ENCODE measurements around the gene SAMD4A. TPM values are rescaled to one million over a fixed set of nuclear protein-coding genes. Genes with fewer than 3 reads are reported as not detected.

The SAMD4A gene
- total RNA-seq, 1 experiment from 2014 or later = 26.5 TPM

GRCh38 chr14:54673193-54674045 is 106.5 kb downstream of the SAMD4A start:
- no peak overlapping the region for H3K4me3 ChIP-seq (ENCODE audit: low read depth, low read length, poor library complexity, severe bottlenecking)
- intact Hi-C loops (cut with micrococcal nuclease; ENCODE audit: unreplicated experiment) = no loop called here
- H3K27me3 ChIP-seq (replicated peaks; ENCODE audit: insufficient read depth, low read depth, low read length, poor library complexity) = no peaks in the 10 kb centered on the region
- CTCF ChIA-PET = no interaction called here
- BruUV-seq (replicated peaks) = no TSS peak
- no peak for DNase-seq (ENCODE audit: low spot score)
- POLR2A ChIA-PET (ENCODE audit: low non-redundant PET) = no interaction called here
- no peaks in the 10 kb centered on the region for H3K36me3 ChIP-seq (ENCODE audit: insufficient read depth, low read length, poor library complexity, severe bottlenecking)
- TF ChIP-seq EZH2 (IDR thresholded peaks at IDR 0.05; ENCODE audit: borderline replicate concordance, low read depth, low read length, poor library complexity, severe bottlenecking) = no peak
- no peak for TF ChIP-seq CTCF (conservative IDR thresholded peaks at IDR 0.05; ENCODE audit: low read depth, low read length)
- peak overlapping the region; percentile 11 for H3K27ac ChIP-seq (ENCODE audit: low read depth, low read length, poor library complexity, severe bottlenecking)
- peaks cover 55% of the 10 kb centered on the region for H3K4me1 ChIP-seq (ENCODE audit: insufficient read depth, low read length, poor library complexity, severe bottlenecking)
- no peaks in the 10 kb centered on the region for H3K9me3 ChIP-seq (ENCODE audit: low read depth, low read length, poor library complexity, severe bottlenecking)

GRCh38 chr14:54674046-54674741 is 107.3 kb downstream of the SAMD4A start:
- Histone ChIP-seq H3K27ac (ENCODE audit: low read depth, low read length, poor library complexity, severe bottlenecking) (no peak overlapping the region), H3K36me3 (ENCODE audit: insufficient read depth, low read length, poor library complexity, severe bottlenecking) (no peaks in the 10 kb centered on the region), H3K4me3 (ENCODE audit: low read depth, low read length, poor library complexity, severe bottlenecking) (no peak overlapping the region), H3K4me1 (ENCODE audit: insufficient read depth, low read length, poor library complexity, severe bottlenecking) (peaks cover 55% of the 10 kb centered on the region), H3K27me3 (replicated peaks; ENCODE audit: insufficient read depth, low read depth, low read length, poor library complexity) (no peaks in the 10 kb centered on the region), H3K9me3 (ENCODE audit: low read depth, low read length, poor library complexity, severe bottlenecking) (no peaks in the 10 kb centered on the region)
- intact Hi-C loops (cut with micrococcal nuclease; ENCODE audit: unreplicated experiment) = no loop called here
- TF ChIP-seq CTCF (conservative IDR thresholded peaks at IDR 0.05; ENCODE audit: low read depth, low read length) = no peak
- no peak for TF ChIP-seq EZH2 (IDR thresholded peaks at IDR 0.05; ENCODE audit: borderline replicate concordance, low read depth, low read length, poor library complexity, severe bottlenecking)
- ChIA-PET POLR2A (ENCODE audit: low non-redundant PET) (no interaction called here), CTCF (no interaction called here)
- peak; percentile 55 for DNase-seq (ENCODE audit: low spot score)
- no TSS peak for BruUV-seq (replicated peaks)

- intact Hi-C loops (cut with micrococcal nuclease; ENCODE audit: unreplicated experiment) = no loop called here
Measured at GRCh38 chr14:54675236-54676128, 108.6 kb downstream of the SAMD4A start.

More at GRCh38 chr14:54675236-54676128, 108.6 kb downstream of the SAMD4A start:
- Histone ChIP-seq H3K4me1 (ENCODE audit: insufficient read depth, low read length, poor library complexity, severe bottlenecking) (peaks cover 44% of the 10 kb centered on the region), H3K36me3 (ENCODE audit: insufficient read depth, low read length, poor library complexity, severe bottlenecking) (no peaks in the 10 kb centered on the region), H3K27me3 (replicated peaks; ENCODE audit: insufficient read depth, low read depth, low read length, poor library complexity) (no peaks in the 10 kb centered on the region), H3K9me3 (ENCODE audit: low read depth, low read length, poor library complexity, severe bottlenecking) (no peaks in the 10 kb centered on the region), H3K4me3 (ENCODE audit: low read depth, low read length, poor library complexity, severe bottlenecking) (no peak overlapping the region), H3K27ac (ENCODE audit: low read depth, low read length, poor library complexity, severe bottlenecking) (no peak overlapping the region)
- ChIA-PET CTCF (interaction anchor here (1.3 kb wide), 1 partner anchor 16 kb away, joined by 5 read pairs; no protein-coding TSS in a partner anchor), POLR2A (ENCODE audit: low non-redundant PET) (no interaction called here)
- DNase-seq (ENCODE audit: low spot score) = peak; percentile 51
- TF ChIP-seq EZH2 (IDR thresholded peaks at IDR 0.05; ENCODE audit: borderline replicate concordance, low read depth, low read length, poor library complexity, severe bottlenecking) (no peak), CTCF (conservative IDR thresholded peaks at IDR 0.05; ENCODE audit: low read depth, low read length) (no peak)
- no TSS peak for BruUV-seq (replicated peaks)
